ENCODE results near the gene MYLK.

The MYLK gene

DNA sequence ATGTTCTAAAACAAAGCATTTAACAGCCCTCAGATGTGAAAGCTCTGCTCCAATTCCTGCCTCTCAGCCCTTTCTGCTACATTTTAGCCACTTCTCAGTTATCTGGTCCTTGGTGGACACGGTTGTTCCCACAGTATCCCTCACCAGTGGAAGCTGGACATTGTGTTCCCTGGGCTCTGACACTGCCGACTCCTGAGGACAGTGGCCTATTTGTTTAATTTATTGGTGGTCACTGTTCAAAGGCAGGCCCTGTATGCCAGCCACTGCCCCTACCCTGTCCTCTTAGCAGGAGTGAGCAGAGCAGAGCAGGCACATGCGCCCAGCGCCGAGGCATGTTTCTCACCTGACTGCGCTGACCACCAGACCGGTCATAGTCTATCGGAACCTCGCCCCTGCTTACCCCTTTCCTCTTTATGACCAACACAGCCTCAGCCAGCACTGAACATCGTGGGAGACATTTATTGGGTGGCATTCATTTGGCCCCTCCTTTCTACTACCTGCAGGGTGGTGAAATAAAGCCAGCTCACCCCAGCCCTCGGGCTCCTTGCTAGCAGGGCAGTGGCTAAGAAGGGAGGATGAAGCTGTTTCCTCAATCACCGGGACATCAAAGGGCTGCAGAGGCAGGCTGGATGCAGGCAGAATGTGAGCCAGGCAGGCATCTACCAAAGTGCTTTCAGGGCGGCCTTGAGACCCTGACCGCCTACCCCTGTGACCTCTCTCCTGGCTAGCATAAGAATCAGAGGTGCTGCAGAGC, 245.0 kb downstream of the MYLK start:
- DNase-seq, result no peak

DNA sequence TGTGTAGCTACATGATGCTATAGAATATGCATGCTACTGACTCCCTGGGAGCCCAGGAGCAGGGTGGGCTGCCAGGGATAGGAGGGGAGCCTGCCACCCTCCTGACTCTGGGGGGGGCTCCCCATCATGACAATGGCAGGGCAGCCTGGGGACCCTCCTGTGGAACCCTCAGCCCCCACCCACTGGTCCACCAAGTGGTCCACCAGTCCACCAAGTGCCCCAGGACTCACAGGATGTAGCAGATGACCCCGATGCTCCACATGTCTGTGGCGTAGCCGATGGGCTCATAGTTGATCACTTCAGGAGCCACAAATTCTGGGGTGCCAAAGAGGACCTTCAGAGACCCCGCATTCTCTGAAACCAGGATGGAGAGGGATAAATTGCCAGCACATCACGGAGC, 246.3 kb downstream of the MYLK start:
- no peak for DNase-seq

DNA sequence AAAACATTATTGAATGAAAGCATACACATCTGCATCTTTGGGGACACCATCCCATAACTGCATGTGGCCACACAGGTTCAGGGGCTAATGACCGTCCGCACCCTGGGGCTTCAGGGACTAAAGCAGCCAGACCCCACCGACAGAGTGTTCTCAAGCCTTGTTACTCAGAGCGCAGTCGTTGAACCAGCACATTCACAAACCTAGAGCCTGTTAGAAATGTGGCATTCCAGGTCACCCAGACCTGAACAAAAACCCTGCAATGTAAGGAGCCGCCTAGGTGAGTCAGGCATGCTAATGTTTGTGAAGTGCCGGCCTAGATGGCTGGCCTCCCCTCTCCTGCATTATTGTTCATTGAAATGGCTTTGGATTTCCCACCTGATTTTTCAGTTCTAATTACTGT, 247.0 kb downstream of the MYLK start:
- no peak for DNase-seq

GRCh38 chr3:123636431-123636841, 247.7 kb downstream of the MYLK start:
- peak; percentile 45 for DNase-seq

DNA sequence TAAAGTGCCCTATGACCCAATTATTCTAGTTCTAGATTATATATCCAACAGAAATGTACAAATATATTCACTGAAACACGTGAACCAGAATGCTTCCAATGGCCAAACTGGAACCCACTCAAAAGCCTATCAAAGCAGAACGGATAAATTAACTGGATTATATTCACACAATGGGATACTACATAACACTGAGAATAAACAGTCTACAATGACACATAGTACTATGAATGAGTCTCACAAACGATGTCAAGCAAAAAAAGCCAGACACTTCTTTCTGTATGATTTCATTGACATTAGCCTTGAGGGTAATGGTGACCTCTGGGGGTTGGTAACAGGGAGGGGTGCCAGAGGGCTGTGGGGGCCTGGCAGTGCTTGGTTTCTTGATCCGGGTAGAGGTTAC, 248.4 kb downstream of the MYLK start:
- peak; percentile 38 for DNase-seq

- peak; percentile 61 for DNase-seq
Measured at GRCh38 chr3:123635217-123635616, 248.9 kb downstream of the MYLK start.

- DNase-seq, result no peak
Measured at GRCh38 chr3:123634149-123635051, 249.7 kb downstream of the MYLK start.

- DNase-seq, result no peak
Measured at GRCh38 chr3:123633530-123633929, 250.6 kb downstream of the MYLK start.

DNA sequence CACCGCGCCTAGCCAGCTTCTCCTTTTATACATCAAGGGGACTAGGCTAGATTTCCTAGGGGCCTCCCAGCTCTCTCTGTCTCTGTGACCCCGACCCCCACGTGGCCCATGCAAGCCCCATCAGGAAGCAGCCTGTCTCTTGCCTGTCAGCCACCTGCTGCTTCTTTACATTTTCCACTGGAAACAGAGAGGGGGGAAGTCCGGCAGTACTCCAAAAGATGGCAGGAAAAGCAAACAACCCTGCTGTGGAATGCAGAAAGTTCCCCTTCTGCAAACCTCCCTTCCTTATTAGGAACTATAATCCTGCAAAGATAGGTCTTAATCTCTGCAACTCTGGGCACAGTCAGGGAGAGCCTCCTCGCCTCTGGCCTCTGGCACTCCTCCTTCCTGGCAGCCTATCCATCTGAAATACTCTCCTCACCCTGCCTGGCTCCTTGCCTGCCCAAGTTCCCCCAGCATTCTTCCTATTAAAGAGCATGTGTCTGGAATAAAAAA, 251.9 kb downstream of the MYLK start:
- DNase-seq, result no peak

- no peak for DNase-seq
Measured at GRCh38 chr3:123629747-123630047, 254.4 kb downstream of the MYLK start.

GRCh38 chr3:123628996-123629746, 255.0 kb downstream of the MYLK start:
- DNase-seq, result no peak

DNA sequence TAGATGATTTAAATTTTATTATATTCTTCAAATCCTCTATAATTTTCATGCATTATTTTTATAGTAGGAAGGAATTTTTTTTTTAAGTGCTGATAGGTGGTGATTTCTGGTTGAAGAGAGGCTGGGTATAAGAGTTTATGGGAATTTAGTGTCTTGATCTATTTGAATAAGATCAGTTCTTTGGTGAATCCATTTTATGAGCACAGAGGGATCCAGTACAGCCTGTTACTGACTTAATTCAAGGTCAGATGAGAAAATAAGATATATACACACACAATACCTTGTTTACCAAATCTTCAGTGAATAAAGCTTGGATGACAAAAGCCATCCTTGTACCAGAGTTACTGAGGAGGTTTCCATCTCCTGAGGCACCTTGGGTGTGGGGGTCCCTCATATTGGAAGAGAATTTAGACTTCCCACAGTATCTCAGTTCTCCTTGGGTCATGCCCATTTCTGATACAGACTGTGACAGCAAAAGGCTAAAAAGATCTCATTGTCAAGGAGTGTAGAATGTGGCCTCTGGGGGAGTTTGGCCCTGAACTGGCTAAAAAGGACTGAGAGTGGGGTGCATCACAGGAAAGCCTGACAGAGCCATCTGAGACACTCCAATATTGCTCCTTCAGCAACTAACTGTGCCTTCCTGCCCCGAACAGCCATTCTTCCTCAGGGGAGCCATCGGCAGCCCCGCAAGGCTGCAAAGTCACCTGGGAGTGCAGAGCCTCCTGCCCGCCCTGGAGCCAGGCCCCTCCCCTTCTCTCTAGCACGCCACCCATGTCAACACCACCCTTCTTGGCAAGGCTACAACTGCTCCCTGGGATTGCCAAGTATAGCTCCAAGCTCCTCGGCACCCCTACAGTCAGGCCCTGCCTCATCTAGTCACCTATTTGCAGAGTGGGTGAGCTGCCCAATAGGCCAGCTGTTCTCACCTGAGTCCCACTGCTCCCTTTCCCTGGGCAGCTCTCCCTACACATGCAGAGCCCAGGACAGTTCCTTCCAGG, 256.2 kb downstream of the MYLK start:
- DNase-seq, result peak; percentile 51

DNA sequence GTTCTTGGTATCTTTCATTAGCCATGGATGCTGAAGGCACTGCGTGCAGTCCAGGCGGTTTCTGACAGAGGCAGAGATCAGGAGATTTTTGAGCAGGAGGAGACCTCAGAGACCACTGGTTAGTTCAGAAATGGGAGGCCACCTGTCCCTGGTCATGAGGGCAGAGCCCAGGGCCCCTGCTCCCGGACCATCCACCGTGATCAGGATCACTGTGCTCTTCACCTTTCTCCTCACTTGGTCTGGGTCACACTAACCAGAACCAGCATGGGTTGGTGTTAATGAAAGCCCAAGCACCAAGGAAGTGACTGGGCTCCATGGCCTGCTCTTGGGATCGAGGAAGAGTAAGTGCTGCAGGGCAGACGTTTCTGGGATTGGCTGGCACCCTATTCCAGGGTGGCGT, 257.3 kb downstream of the MYLK start:
- no peak for DNase-seq

DNA sequence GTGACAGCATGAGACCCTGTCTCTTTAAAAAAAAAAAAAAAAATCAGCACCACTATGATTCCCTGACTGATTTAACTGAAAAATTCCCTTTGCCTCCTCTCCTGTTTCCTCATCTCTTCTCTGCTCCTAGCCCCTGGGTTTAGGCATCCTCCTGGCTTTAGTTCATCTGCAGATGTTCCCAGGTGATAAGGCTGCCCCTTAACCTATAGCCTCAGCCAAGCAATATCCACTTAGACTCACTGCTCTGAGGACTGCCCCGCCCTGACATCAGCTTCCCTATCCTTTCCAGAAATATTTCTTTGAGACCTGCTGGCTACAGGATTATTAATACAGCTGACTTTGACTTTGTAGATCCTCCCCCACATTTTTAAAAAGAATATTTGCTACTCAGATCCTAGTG, 259.8 kb downstream of the MYLK start:
- DNase-seq, result no peak

DNA sequence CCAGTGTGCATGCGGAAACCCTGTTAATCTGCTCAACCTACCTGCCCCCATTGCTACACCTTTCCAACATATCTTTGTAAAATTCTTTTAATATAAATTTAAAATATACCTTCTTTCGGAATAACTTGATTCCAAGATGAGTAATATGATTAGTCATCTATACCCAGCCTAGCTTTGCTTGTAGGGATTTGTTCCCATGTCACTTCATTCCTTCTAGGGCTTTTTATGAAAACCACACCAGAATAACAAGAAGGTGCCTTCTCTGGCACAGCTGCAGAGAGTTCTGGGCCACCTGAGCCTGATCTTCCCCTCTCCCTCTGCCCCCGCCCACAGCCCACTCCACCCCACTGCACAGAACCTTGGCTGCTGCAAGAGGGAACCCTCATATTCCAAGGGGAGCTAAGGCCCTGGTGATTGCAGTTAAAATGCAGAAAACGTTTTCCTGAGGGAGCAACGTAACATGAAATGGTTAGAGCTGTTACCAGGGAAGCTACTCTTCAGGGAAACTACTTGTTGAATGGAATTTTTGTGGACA, 260.7 kb downstream of the MYLK start:
- DNase-seq, result no peak

- no peak for DNase-seq
Measured at GRCh38 chr3:123622766-123623165, 261.4 kb downstream of the MYLK start.

- DNase-seq, result no peak
Measured at GRCh38 chr3:123621850-123622189, 262.3 kb downstream of the MYLK start.

DNA sequence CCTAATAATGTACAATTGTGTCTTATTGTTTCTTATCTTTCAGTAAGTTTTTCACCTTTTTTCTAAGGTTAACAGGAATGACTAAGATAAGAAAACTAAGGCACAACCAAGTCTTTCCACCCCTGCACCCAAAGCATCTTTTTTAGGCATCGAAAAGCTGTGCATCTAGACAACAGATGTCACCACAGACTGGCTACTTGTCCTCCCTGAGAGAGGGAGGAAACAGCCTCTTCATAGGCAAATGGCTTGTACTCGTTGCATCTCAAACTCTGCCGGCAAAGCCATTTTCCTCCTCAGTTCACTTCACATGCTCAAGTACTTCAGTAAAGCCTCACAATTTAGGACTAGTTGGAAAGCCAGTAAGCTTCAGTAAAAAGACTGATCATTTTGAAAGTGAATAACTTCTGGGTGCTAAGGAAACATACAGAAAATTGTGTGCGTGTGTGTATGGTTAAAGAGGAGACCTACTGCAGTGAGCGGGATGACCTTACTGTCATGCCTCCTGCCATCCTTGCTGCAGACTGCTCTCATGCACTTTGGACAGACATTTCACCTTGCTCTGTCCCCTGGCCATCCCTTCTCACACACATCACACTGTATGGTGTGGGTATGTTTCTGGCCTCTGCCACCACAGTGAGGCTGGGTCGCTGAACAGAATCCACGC, 262.8 kb downstream of the MYLK start:
- no peak for DNase-seq

DNA sequence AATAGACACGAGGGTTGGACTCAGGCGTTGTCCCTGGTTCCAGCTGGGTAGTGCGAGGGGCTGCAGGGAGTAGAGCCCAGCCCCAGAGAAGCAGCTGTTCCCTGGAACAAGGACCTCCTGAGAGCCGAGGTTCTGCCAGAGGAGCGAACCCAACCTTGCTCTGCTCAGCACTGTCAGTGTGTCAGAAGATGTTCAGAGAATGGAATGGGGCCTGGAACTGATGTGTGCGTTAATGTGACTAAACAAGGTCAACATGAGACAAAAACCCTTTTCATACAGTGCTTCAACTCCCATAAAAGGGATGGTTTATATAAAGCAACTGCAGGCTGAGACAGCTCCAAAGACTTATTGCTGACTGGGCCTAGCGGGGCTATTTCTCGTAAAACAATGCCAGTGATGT, 263.8 kb downstream of the MYLK start:
- no peak for DNase-seq

GRCh38 chr3:123618768-123619484, 265.2 kb downstream of the MYLK start:
- peak; percentile 10 for DNase-seq

Data from NCI-H2029 (cell line).